Endothelial cell of umbilical vein (primary cell): Measurements from ENCODE around the gene LPP. TPM values are rescaled to one million over a fixed set of nuclear protein-coding genes. Genes with fewer than 3 reads are reported as not detected.

Source experiments
- BruUV-seq: library from RNA; stranded (reverse); fragments of 400-500 nt; replicated peaks from 2 replicates; lab custom pipeline; 2021; lab: Mats Ljungman, UMichigan
- CTCF ChIA-PET: fragments of 300-600, 350-600 bp; sonication (Branson Sonifier 250); formaldehyde crosslinking; loops from one replicate; lab custom pipeline; 2021; ENCODE audit warnings: antibody characterized with exemption, inconsistent platforms; lab: Charles Lee
- POLR2A ChIA-PET: fragments of 300-600, 350-600 bp; sonication (Branson Sonifier 250); formaldehyde crosslinking; loops from one replicate; lab custom pipeline; 2021; ENCODE audit warnings: antibody characterized with exemption, inconsistent platforms; lab: Charles Lee
- DNase-seq: peaks from one replicate; pipeline ENCODE4 v3.0.0-alpha.2; 2011; ENCODE audit warnings: low read depth, low spot score
- FAIRE-seq: peaks from 2 replicates; lab custom pipeline; 2011; peaks lifted over from hg19 to GRCh38; lab: Jason Lieb, UNC
- H2AFZ ChIP-seq: 2 replicates; pipeline ENCODE4 v1.6.0; 2012; ENCODE audit warnings: low read depth, low read length, control low read depth, inconsistent platforms
- H3K27ac ChIP-seq: 2 replicates; pipeline ENCODE4 v1.5.1; 2011; ENCODE audit warnings: low read depth, mild to moderate bottlenecking, control low read depth, low read length, moderate library complexity; ENCODE audit not compliant: insufficient read depth
- H3K27me3 ChIP-seq, 2 experiments: 2 replicates each; pipeline versions ENCODE4 v1.6.0 to v1.6.1; 2011; ENCODE audit warnings: low read length in 2 of 2, mixed read lengths in 1 of 2; ENCODE audit not compliant: control insufficient read depth in 2 of 2, insufficient read depth in 2 of 2
- H3K36me3 ChIP-seq, 2 experiments: 2 replicates in 1 of 2; 3 replicates in 1 of 2; pipeline ENCODE4 v1.5.1; 2011; ENCODE audit warnings: low read length in 2 of 2, mild to moderate bottlenecking in 1 of 2, moderate library complexity in 1 of 2; ENCODE audit not compliant: control insufficient read depth in 2 of 2, insufficient read depth in 2 of 2; ENCODE audit errors: extremely low read depth in 1 of 2
- H3K4me1 ChIP-seq: 3 replicates; pipeline ENCODE4 v1.5.1; 2011; ENCODE audit warnings: mild to moderate bottlenecking, low read length; ENCODE audit not compliant: control insufficient read depth, insufficient read depth; ENCODE audit errors: extremely low read depth
- H3K4me2 ChIP-seq: 2 replicates; pipeline ENCODE4 v1.6.1; 2011; ENCODE audit warnings: low read length, control low read depth, mixed read lengths; ENCODE audit not compliant: insufficient read depth
- H3K4me3 ChIP-seq, 3 experiments: fragments of 200-600 bp in 1 of 3; sonication (generic), shearing (Covaris generic) in 1 of 3; replicated peaks in 1 of 3; 2 replicates each; pipeline ENCODE4 v1.5.1; 2011 to 2016; ENCODE audit warnings: control low read depth in 3 of 3, low read length in 3 of 3, mild to moderate bottlenecking in 2 of 3, inconsistent platforms in 1 of 3, low read depth in 1 of 3, moderate library complexity in 1 of 3; ENCODE audit not compliant: insufficient read depth in 1 of 3
- H3K79me2 ChIP-seq: 2 replicates; pipeline ENCODE4 v1.6.0; 2012; ENCODE audit warnings: low read length, inconsistent platforms; ENCODE audit not compliant: control insufficient read depth, insufficient read depth
- H3K9ac ChIP-seq: replicated peaks from 2 replicates; pipeline ENCODE3; 2011; ENCODE audit warnings: low read length, control low read depth; ENCODE audit not compliant: insufficient read depth; ENCODE audit errors: extremely low read depth
- H3K9me1 ChIP-seq: replicated peaks from 3 replicates; pipeline ENCODE4 v1.6.0; 2011; ENCODE audit warnings: mild to moderate bottlenecking, low read length; ENCODE audit not compliant: control insufficient read depth, insufficient read depth; ENCODE audit errors: extremely low read depth
- H3K9me3 ChIP-seq: replicated peaks from 2 replicates; pipeline ENCODE4 v1.5.1; 2012; ENCODE audit warnings: low read length, inconsistent platforms; ENCODE audit not compliant: control insufficient read depth, insufficient read depth
- H4K20me1 ChIP-seq: replicated peaks from 2 replicates; pipeline ENCODE3; 2011; ENCODE audit warnings: mild to moderate bottlenecking, low read length; ENCODE audit not compliant: control insufficient read depth, insufficient read depth; ENCODE audit errors: extremely low read depth
- FOS ChIP-seq: IDR thresholded peaks from 2 replicates; pipeline ENCODE4 v1.6.1; 2011; ENCODE audit warnings: mild to moderate bottlenecking, low read length, moderate library complexity, borderline replicate concordance; ENCODE audit not compliant: insufficient read depth
- GATA2 ChIP-seq: IDR thresholded peaks from 2 replicates; pipeline ENCODE4 v1.7.0; 2011; ENCODE audit warnings: low read depth, mild to moderate bottlenecking, moderate library complexity, mixed read lengths, low read length; ENCODE audit not compliant: insufficient read length, insufficient read depth
- JUN ChIP-seq: IDR thresholded peaks from 2 replicates; pipeline ENCODE4 v1.6.1; 2011; ENCODE audit warnings: borderline replicate concordance, low read depth; ENCODE audit not compliant: insufficient read length, insufficient read depth
- POLR2A ChIP-seq: IDR thresholded peaks from 2 replicates; pipeline ENCODE4 v1.6.1; 2012; ENCODE audit warnings: low read depth, mild to moderate bottlenecking, control low read depth, low read length
- POLR2AphosphoS5 ChIP-seq: IDR thresholded peaks from 2 replicates; pipeline ENCODE4 v1.6.1; 2012; ENCODE audit warnings: low read depth, mild to moderate bottlenecking, control low read depth, low read length, moderate library complexity; ENCODE audit not compliant: insufficient read depth
- dilution Hi-C: fragments of 300-500 bp; cut with MboI; formaldehyde crosslinking; loops from one replicate; pipeline ENCODE4 v1.15.0; 2019; ENCODE audit warnings: low sequenced_read_pairs; ENCODE audit not compliant: extremely low pct_ligation_motif_present
- intact Hi-C: fragments of 100-400 bp; cut with micrococcal nuclease; formaldehyde crosslinking; loops from one replicate; pipeline ENCODE4 v1.10.0; 2022
- polyA plus RNA-seq, 4 experiments: library from polyadenylated mRNA; depleted of rRNA in 3 of 4; stranded (reverse) in 3 of 4; unstranded in 1 of 4; fragments of >200 nt; gene quantifications; 2 replicates each; pipeline versions ENCODE4 v1.2.1 to v1.2.3, GENCODE V29; 2011 to 2012; ENCODE audit warnings: missing spikeins in 1 of 4
- total RNA-seq: library from RNA; stranded (reverse); gene quantifications from 2 replicates; pipeline ENCODE4 v1.2.3, GENCODE V29; 2021
- TF ChIP-seq, protein P1 (sequence below): IDR thresholded peaks from 2 replicates; pipeline ENCODE4 v1.6.1; 2011; ENCODE audit not compliant: insufficient read depth, insufficient read length

Gene LPP
- total and polyA plus RNA-seq, 2 donors (not counting 3 experiments of a cell fraction or from before 2014, with no cell fraction given): 16.9 to 153 TPM

GRCh38 chr3:188448813-188449212 lies 294.9 kb downstream of the LPP start:
- Histone ChIP-seq H3K27ac (no peak overlapping the region), H4K20me1 (no peaks in the 10 kb centered on the region), H3K9ac (no peak overlapping the region), H3K9me3 (no peaks in the 10 kb centered on the region), H3K4me2 (no peak overlapping the region), H3K4me1 (peaks cover 27% of the 10 kb centered on the region), H2AFZ (no peak overlapping the region), H3K9me1 (no peaks in the 10 kb centered on the region), H3K79me2 (no peaks in the 10 kb centered on the region), H3K27me3 (no peaks in the 10 kb centered on the region), H3K36me3 (no peaks in the 10 kb centered on the region), H3K4me3 (no peak overlapping the region)
- FAIRE-seq (peak; percentile 18), DNase-seq (no peak)
- intact Hi-C loops (no loop called here), dilution Hi-C loops (no loop called here)
- POLR2A ChIA-PET: no interaction called here
- TF ChIP-seq FOS (no peak), POLR2AphosphoS5 (no peak), POLR2A (no peak)
- BruUV-seq: no TSS peak
- CTCF ChIA-PET: interaction anchor here (1.4 kb wide), 1 partner anchor 25 kb away, joined by 3 read pairs; no protein-coding TSS in a partner anchor

GRCh38 chr3:188449421-188449820 lies 295.5 kb downstream of the LPP start:
- FAIRE-seq (no peak), DNase-seq (no peak)
- H3K79me2 ChIP-seq: peaks cover 2% of the 10 kb centered on the region
- dilution Hi-C loops (no loop called here), intact Hi-C loops (no loop called here)
- H2AFZ ChIP-seq: no peak overlapping the region
- H3K4me3 ChIP-seq: no peak overlapping the region
- BruUV-seq: no TSS peak
- H3K9me1 ChIP-seq: no peaks in the 10 kb centered on the region
- CTCF ChIA-PET: interaction anchor here (1.4 kb wide), 1 partner anchor 25 kb away, joined by 3 read pairs; no protein-coding TSS in a partner anchor
- H3K27ac ChIP-seq: no peak overlapping the region
- H3K36me3 ChIP-seq: no peaks in the 10 kb centered on the region
- no peak overlapping the region for H3K4me2 ChIP-seq
- H4K20me1 ChIP-seq: no peaks in the 10 kb centered on the region
- no peaks in the 10 kb centered on the region for H3K27me3 ChIP-seq
- TF ChIP-seq GATA2: no peak
- TF ChIP-seq, protein P1, sequence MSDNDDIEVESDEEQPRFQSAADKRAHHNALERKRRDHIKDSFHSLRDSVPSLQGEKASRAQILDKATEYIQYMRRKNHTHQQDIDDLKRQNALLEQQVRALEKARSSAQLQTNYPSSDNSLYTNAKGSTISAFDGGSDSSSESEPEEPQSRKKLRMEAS: no peak
- TF ChIP-seq FOS: no peak
- TF ChIP-seq JUN: no peak
- H3K9me3 ChIP-seq: no peaks in the 10 kb centered on the region
- peaks cover 30% of the 10 kb centered on the region for H3K4me1 ChIP-seq
- POLR2A ChIA-PET: no interaction called here
- H3K9ac ChIP-seq: no peak overlapping the region
